Endothelial cell of umbilical vein (primary cell): ENCODE data around the gene UBN2. TPM values are rescaled to one million over a fixed set of nuclear protein-coding genes. Genes with fewer than 3 reads are reported as not detected.
A peak's percentile ranks its signal among the peaks of the same experiment; 100 is the strongest.
"Not testable (repeated sequence)": the region's sequence is repeated elsewhere in the genome, so short reads cannot be mapped to it uniquely, and the experiment has no call there.

Experiments used
- BruUV-seq: library from RNA; stranded (reverse); fragments of 400-500 nt; replicated peaks from 2 replicates; lab custom pipeline; 2021; lab: Mats Ljungman, UMichigan
- CTCF ChIA-PET: fragments of 300-600, 350-600 bp; sonication (Branson Sonifier 250); formaldehyde crosslinking; loops from one replicate; lab custom pipeline; 2021; ENCODE audit warnings: antibody characterized with exemption, inconsistent platforms; lab: Charles Lee
- POLR2A ChIA-PET: fragments of 300-600, 350-600 bp; sonication (Branson Sonifier 250); formaldehyde crosslinking; loops from one replicate; lab custom pipeline; 2021; ENCODE audit warnings: antibody characterized with exemption, inconsistent platforms; lab: Charles Lee
- DNase-seq: peaks from one replicate; pipeline ENCODE4 v3.0.0-alpha.2; 2011; ENCODE audit warnings: low read depth, low spot score
- FAIRE-seq: peaks from 2 replicates; lab custom pipeline; 2011; peaks lifted over from hg19 to GRCh38; lab: Jason Lieb, UNC
- H2AFZ ChIP-seq: 2 replicates; pipeline ENCODE4 v1.6.0; 2012; ENCODE audit warnings: low read depth, low read length, control low read depth, inconsistent platforms
- H3K27ac ChIP-seq: 2 replicates; pipeline ENCODE4 v1.5.1; 2011; ENCODE audit warnings: low read depth, mild to moderate bottlenecking, control low read depth, low read length, moderate library complexity; ENCODE audit not compliant: insufficient read depth
- H3K27me3 ChIP-seq, 2 experiments: 2 replicates each; pipeline versions ENCODE4 v1.6.0 to v1.6.1; 2011; ENCODE audit warnings: low read length in 2 of 2, mixed read lengths in 1 of 2; ENCODE audit not compliant: control insufficient read depth in 2 of 2, insufficient read depth in 2 of 2
- H3K36me3 ChIP-seq, 2 experiments: 2 replicates in 1 of 2; 3 replicates in 1 of 2; pipeline ENCODE4 v1.5.1; 2011; ENCODE audit warnings: low read length in 2 of 2, mild to moderate bottlenecking in 1 of 2, moderate library complexity in 1 of 2; ENCODE audit not compliant: control insufficient read depth in 2 of 2, insufficient read depth in 2 of 2; ENCODE audit errors: extremely low read depth in 1 of 2
- H3K4me1 ChIP-seq: 3 replicates; pipeline ENCODE4 v1.5.1; 2011; ENCODE audit warnings: mild to moderate bottlenecking, low read length; ENCODE audit not compliant: control insufficient read depth, insufficient read depth; ENCODE audit errors: extremely low read depth
- H3K4me2 ChIP-seq: 2 replicates; pipeline ENCODE4 v1.6.1; 2011; ENCODE audit warnings: low read length, control low read depth, mixed read lengths; ENCODE audit not compliant: insufficient read depth
- H3K4me3 ChIP-seq, 3 experiments: fragments of 200-600 bp in 1 of 3; sonication (generic), shearing (Covaris generic) in 1 of 3; replicated peaks in 1 of 3; 2 replicates each; pipeline ENCODE4 v1.5.1; 2011 to 2016; ENCODE audit warnings: control low read depth in 3 of 3, low read length in 3 of 3, mild to moderate bottlenecking in 2 of 3, inconsistent platforms in 1 of 3, low read depth in 1 of 3, moderate library complexity in 1 of 3; ENCODE audit not compliant: insufficient read depth in 1 of 3
- H3K79me2 ChIP-seq: 2 replicates; pipeline ENCODE4 v1.6.0; 2012; ENCODE audit warnings: low read length, inconsistent platforms; ENCODE audit not compliant: control insufficient read depth, insufficient read depth
- H3K9ac ChIP-seq: replicated peaks from 2 replicates; pipeline ENCODE3; 2011; ENCODE audit warnings: low read length, control low read depth; ENCODE audit not compliant: insufficient read depth; ENCODE audit errors: extremely low read depth
- H3K9me1 ChIP-seq: replicated peaks from 3 replicates; pipeline ENCODE4 v1.6.0; 2011; ENCODE audit warnings: mild to moderate bottlenecking, low read length; ENCODE audit not compliant: control insufficient read depth, insufficient read depth; ENCODE audit errors: extremely low read depth
- H3K9me3 ChIP-seq: replicated peaks from 2 replicates; pipeline ENCODE4 v1.5.1; 2012; ENCODE audit warnings: low read length, inconsistent platforms; ENCODE audit not compliant: control insufficient read depth, insufficient read depth
- H4K20me1 ChIP-seq: replicated peaks from 2 replicates; pipeline ENCODE3; 2011; ENCODE audit warnings: mild to moderate bottlenecking, low read length; ENCODE audit not compliant: control insufficient read depth, insufficient read depth; ENCODE audit errors: extremely low read depth
- CTCF ChIP-seq, 2 donors: IDR thresholded peaks; 1 replicate in 1 of 2; 2 replicates in 1 of 2; pipeline ENCODE4 v1.5.1; 2011; ENCODE audit warnings: low read length in 2 of 2, mild to moderate bottlenecking in 2 of 2, moderate library complexity in 2 of 2, control low read depth in 1 of 2, inconsistent platforms in 1 of 2, low read depth in 1 of 2; ENCODE audit not compliant: insufficient read depth in 1 of 2; ENCODE audit errors: extremely low read depth in 1 of 2
- EZH2 ChIP-seq: IDR thresholded peaks from 2 replicates; pipeline ENCODE4 v1.6.1; 2012; ENCODE audit warnings: borderline replicate concordance, low read depth, mild to moderate bottlenecking, moderate library complexity, low read length, inconsistent platforms; ENCODE audit not compliant: severe bottlenecking
- MAX ChIP-seq: IDR thresholded peaks from 2 replicates; pipeline ENCODE4 v1.6.1; 2011; ENCODE audit not compliant: insufficient read depth, insufficient read length
- POLR2AphosphoS5 ChIP-seq: IDR thresholded peaks from 2 replicates; pipeline ENCODE4 v1.6.1; 2012; ENCODE audit warnings: low read depth, mild to moderate bottlenecking, control low read depth, low read length, moderate library complexity; ENCODE audit not compliant: insufficient read depth
- dilution Hi-C: fragments of 300-500 bp; cut with MboI; formaldehyde crosslinking; loops from one replicate; pipeline ENCODE4 v1.15.0; 2019; ENCODE audit warnings: low sequenced_read_pairs; ENCODE audit not compliant: extremely low pct_ligation_motif_present
- intact Hi-C: fragments of 100-400 bp; cut with micrococcal nuclease; formaldehyde crosslinking; loops from one replicate; pipeline ENCODE4 v1.10.0; 2022
- polyA plus RNA-seq, 4 experiments: library from polyadenylated mRNA; depleted of rRNA in 3 of 4; stranded (reverse) in 3 of 4; unstranded in 1 of 4; fragments of >200 nt; gene quantifications; 2 replicates each; pipeline versions ENCODE4 v1.2.1 to v1.2.3, GENCODE V29; 2011 to 2012; ENCODE audit warnings: missing spikeins in 1 of 4
- total RNA-seq: library from RNA; stranded (reverse); gene quantifications from 2 replicates; pipeline ENCODE4 v1.2.3, GENCODE V29; 2021

The UBN2 gene
- total and polyA plus RNA-seq, 2 donors (not counting 3 experiments of a cell fraction or from before 2014, with no cell fraction given), result 2.2 to 14.2 TPM

GRCh38 chr7:139226988-139227488 is 4.0 kb upstream of the UBN2 start:
- BruUV-seq, H3K36me3 ChIP-seq, H3K4me1 ChIP-seq, intact Hi-C loops, H2AFZ ChIP-seq, FAIRE-seq, POLR2A ChIA-PET, H3K27ac ChIP-seq, DNase-seq, H3K9ac ChIP-seq, H3K27me3 ChIP-seq, H4K20me1 ChIP-seq, H3K9me1 ChIP-seq, CTCF ChIA-PET, H3K4me2 ChIP-seq, H3K79me2 ChIP-seq, H3K9me3 ChIP-seq, dilution Hi-C loops, H3K4me3 ChIP-seq: not testable (repeated sequence)

- Histone ChIP-seq H3K4me2 (peak overlapping the region; percentile 74), H3K27me3 (no peaks in the 10 kb centered on the region), H3K9ac (no peak overlapping the region), H3K79me2 (peaks cover 16% of the 10 kb centered on the region), H3K27ac (no peak overlapping the region), H3K4me3 (peak overlapping the region in 2 of 3 experiments; percentile 20 to 67), H3K4me1 (peaks cover 16% of the 10 kb centered on the region), H3K9me1 (no peaks in the 10 kb centered on the region), H3K9me3 (no peaks in the 10 kb centered on the region), H3K36me3 (no peaks in the 10 kb centered on the region), H4K20me1 (no peaks in the 10 kb centered on the region), H2AFZ (peak overlapping the region; percentile 93)
- ChIA-PET CTCF (no interaction called here), POLR2A (no interaction called here)
- DNase-seq (no peak), FAIRE-seq (no peak)
- BruUV-seq, result no TSS peak
- intact Hi-C loops, result loop anchor here (2.0 to 5.0 kb wide), 2 partner anchors 129 to 343 kb away; partner anchors contain the start of gene LUC7L2
- TF ChIP-seq POLR2AphosphoS5 (no peak), CTCF (IDR thresholded peaks at IDR 0.05; ENCODE audit: extremely low read depth in 1 of 2, insufficient read depth in 1 of 2, low read depth in 1 of 2, low read length in 2 of 2) (no peak), EZH2 (no peak), MAX (no peak)
- dilution Hi-C loops, result no loop called here
Observed at GRCh38 chr7:139230023-139230422, 1.0 kb upstream of the UBN2 start.
